Measurements from ENCODE around the gene COX4I2.

- TF ChIP-seq POLR2A (IDR thresholded peaks at IDR 0.05; ENCODE audit: low read depth, low read length) = no peak
- TF ChIP-seq POLR2AphosphoS5 (IDR thresholded peaks at IDR 0.05; ENCODE audit: low read depth, low read length) = no peak
- TF ChIP-seq TAF1 (IDR thresholded peaks at IDR 0.05; ENCODE audit: low read depth, low read length) = no peak
- no peak for TF ChIP-seq PAX5 (IDR thresholded peaks at IDR 0.05; ENCODE audit: insufficient read depth, low read length, severe bottlenecking)
Observed at GRCh38 chr20:31662372-31662854, 24.7 kb downstream of the COX4I2 start.
